AG04450 (cell line): Measurements from ENCODE around the gene RNF31. TPM values are rescaled to one million over a fixed set of nuclear protein-coding genes. Genes with fewer than 3 reads are reported as not detected.

ENCODE experiments used
- CTCF ChIA-PET: fragments of 300-600, 350-600 bp; formaldehyde crosslinking; extraction: SDS; loops from one replicate; lab custom pipeline; 2022; ENCODE audit warnings: antibody characterized with exemption, inconsistent platforms; lab: Charles Lee
- POLR2A ChIA-PET: fragments of 350-600 bp; formaldehyde crosslinking; extraction: SDS; loops from one replicate; lab custom pipeline; 2021; ENCODE audit warnings: antibody characterized with exemption, inconsistent platforms; lab: Yijun Ruan, JAX
- DNase-seq: peaks from one replicate; pipeline ENCODE4 v3.0.0-alpha.2; 2011; ENCODE audit warnings: low read depth, low spot score
- H3K27ac ChIP-seq: one replicate; pipeline ENCODE4 v1.5.1; 2012; ENCODE audit warnings: low read depth, low read length, control low read depth
- H3K27me3 ChIP-seq: one replicate; pipeline ENCODE4 v1.6.0; 2012; ENCODE audit warnings: low read length; ENCODE audit not compliant: control insufficient read depth, insufficient read depth
- H3K4me3 ChIP-seq: 2 replicates; pipeline ENCODE4 v1.5.1; 2011; ENCODE audit warnings: mild to moderate bottlenecking, low read depth, low read length, control low read depth
- H3K9me3 ChIP-seq: 2 replicates; pipeline ENCODE4 v1.5.1; 2012; ENCODE audit warnings: low read length; ENCODE audit not compliant: control insufficient read depth, insufficient read depth
- polyA plus RNA-seq: library from polyadenylated mRNA; depleted of rRNA; stranded (reverse); fragments of >200 nt; gene quantifications from 2 replicates; pipeline ENCODE4 v1.2.3, GENCODE V29; 2011
- TF ChIP-seq, protein P1 (sequence below): IDR thresholded peaks from 2 replicates; pipeline ENCODE4 v1.5.1; 2011; ENCODE audit warnings: low read depth, low read length, control low read depth, inconsistent platforms

Gene RNF31
- polyA plus RNA-seq, 1 experiment: 7.4 TPM

DNA sequence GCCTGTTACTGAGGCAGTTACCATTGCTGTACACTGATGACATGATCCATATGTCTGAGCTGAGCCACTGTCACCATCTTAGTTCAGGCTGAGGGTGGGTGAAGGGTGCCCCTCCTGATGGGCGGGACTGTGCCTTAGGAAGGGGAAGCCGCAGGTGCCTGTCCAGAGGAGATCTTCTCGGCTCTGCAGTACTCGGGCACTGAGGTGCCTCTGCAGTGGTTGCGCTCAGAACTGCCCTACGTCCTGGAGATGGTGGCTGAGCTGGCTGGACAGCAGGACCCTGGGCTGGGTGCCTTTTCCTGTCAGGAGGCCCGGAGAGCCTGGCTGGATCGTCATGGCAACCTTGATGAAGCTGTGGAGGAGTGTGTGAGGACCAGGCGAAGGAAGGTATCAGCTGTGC, 3.7 kb downstream of the RNF31 start:
- H3K27ac ChIP-seq: no peak overlapping the region
- TF ChIP-seq, protein P1, sequence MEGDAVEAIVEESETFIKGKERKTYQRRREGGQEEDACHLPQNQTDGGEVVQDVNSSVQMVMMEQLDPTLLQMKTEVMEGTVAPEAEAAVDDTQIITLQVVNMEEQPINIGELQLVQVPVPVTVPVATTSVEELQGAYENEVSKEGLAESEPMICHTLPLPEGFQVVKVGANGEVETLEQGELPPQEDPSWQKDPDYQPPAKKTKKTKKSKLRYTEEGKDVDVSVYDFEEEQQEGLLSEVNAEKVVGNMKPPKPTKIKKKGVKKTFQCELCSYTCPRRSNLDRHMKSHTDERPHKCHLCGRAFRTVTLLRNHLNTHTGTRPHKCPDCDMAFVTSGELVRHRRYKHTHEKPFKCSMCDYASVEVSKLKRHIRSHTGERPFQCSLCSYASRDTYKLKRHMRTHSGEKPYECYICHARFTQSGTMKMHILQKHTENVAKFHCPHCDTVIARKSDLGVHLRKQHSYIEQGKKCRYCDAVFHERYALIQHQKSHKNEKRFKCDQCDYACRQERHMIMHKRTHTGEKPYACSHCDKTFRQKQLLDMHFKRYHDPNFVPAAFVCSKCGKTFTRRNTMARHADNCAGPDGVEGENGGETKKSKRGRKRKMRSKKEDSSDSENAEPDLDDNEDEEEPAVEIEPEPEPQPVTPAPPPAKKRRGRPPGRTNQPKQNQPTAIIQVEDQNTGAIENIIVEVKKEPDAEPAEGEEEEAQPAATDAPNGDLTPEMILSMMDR: no peak
- ChIA-PET POLR2A (interaction anchor here (0.5 kb wide), 1 partner anchor 787 kb away, joined by 6 read pairs; no protein-coding TSS in a partner anchor), CTCF (interaction anchor here (1.0 to 3.3 kb wide), 2 partner anchors 10 to 281 kb away, joined by 3 to 27 read pairs; partner anchors contain the start of gene IRF9)
- no peak overlapping the region for H3K4me3 ChIP-seq
- H3K9me3 ChIP-seq: peaks cover 3% of the 10 kb centered on the region; the same call in 1 of the 2 replicates
- H3K27me3 ChIP-seq: no peaks in the 10 kb centered on the region
- DNase-seq: no peak

DNA sequence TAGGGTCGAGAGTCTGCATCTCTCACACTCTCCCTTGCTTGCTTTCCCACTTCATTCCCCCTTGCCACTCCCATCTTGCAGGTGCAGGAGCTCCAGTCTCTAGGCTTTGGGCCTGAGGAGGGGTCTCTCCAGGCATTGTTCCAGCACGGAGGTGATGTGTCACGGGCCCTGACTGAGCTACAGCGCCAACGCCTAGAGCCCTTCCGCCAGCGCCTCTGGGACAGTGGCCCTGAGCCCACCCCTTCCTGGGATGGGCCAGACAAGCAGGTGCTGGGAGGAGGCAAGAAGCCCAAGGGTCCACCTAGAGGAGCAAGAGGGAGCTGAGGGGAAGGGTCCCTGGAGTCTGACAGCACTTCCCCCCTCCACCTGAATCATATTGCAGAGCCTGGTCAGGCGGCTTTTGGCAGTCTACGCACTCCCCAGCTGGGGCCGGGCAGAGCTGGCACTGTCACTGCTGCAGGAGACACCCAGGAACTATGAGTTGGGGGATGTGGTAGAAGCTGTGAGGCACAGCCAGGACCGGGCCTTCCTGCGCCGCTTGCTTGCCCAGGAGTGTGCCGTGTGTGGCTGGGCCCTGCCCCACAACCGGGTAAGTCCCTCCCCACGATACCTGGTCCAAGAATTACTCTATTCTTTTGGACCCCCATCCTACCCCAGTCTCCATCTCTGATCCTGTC, 4.2 kb downstream of the RNF31 start:
- no peak for DNase-seq
- H3K4me3 ChIP-seq: no peak overlapping the region
- ChIA-PET POLR2A (interaction anchor here (0.5 kb wide), 1 partner anchor 788 kb away, joined by 6 read pairs; no protein-coding TSS in a partner anchor), CTCF (interaction anchor here (1.0 to 3.3 kb wide), 2 partner anchors 10 to 280 kb away, joined by 3 to 27 read pairs; partner anchors contain the start of gene IRF9)
- H3K27me3 ChIP-seq: no peaks in the 10 kb centered on the region
- peaks cover 3% of the 10 kb centered on the region; the same call in 1 of the 2 replicates for H3K9me3 ChIP-seq
- no peak overlapping the region for H3K27ac ChIP-seq
- TF ChIP-seq, protein P1: no peak

DNA sequence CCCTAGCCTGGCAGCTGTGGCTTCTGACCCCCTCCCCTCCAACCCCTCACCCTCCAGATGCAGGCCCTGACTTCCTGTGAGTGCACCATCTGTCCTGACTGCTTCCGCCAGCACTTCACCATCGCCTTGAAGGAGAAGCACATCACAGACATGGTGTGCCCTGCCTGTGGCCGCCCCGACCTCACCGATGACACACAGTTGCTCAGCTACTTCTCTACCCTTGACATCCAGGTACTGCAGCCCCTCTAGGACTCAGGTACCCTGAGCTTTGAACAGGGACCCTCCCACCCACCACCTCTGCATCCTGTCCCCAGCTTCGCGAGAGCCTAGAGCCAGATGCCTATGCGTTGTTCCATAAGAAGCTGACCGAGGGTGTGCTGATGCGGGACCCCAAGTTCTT, 7.8 kb downstream of the RNF31 start:
- CTCF ChIA-PET: no interaction called here
- Histone ChIP-seq H3K27ac (no peak overlapping the region), H3K27me3 (no peaks in the 10 kb centered on the region), H3K9me3 (no peaks in the 10 kb centered on the region), H3K4me3 (no peak overlapping the region)
- POLR2A ChIA-PET: no interaction called here
- no peak for DNase-seq
- TF ChIP-seq, protein P1: no peak

DNA sequence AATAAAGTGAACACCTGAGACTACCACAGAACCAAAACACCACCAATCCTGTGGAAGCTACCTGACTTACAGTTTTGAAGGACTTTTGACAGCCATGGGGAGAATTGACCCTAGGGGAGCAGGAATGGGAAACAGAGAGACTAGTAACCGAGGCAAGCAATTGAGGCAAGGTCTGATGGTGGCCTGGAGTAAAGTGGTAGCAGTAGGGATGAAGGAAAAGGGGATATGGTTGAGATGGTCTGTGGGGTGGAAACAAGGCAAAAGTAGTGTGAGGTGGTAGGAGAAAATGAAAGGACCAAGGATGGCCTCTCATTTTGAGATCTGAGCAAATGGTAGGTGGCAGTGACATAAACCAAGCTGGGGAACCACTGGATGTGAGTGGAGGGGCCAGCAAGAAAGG, 9.5 kb downstream of the RNF31 start:
- DNase-seq: no peak
- Histone ChIP-seq H3K9me3 (no peaks in the 10 kb centered on the region), H3K4me3 (no peak overlapping the region), H3K27ac (no peak overlapping the region), H3K27me3 (no peaks in the 10 kb centered on the region)
- TF ChIP-seq, protein P1: no peak
- ChIA-PET CTCF (interaction anchor here (0.6 kb wide), 1 partner anchor 91 kb away, joined by 3 read pairs; no protein-coding TSS in a partner anchor), POLR2A (no interaction called here)

DNA sequence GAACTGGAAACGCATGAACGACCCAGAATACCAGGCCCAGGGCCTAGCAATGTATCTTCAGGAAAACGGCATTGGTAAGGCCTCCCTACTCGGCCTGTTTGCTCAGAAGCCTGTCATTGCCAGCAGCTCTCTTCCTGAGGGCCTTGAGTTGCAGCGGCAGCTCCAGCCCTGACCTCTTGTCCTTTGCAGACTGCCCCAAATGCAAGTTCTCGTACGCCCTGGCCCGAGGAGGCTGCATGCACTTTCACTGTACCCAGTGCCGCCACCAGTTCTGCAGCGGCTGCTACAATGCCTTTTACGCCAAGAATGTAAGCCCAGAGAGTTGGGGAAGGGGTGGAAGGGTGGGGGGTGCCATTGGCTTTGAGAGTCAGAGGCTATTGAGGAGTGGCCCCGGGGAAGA, 10.0 kb downstream of the RNF31 start:
- Histone ChIP-seq H3K4me3 (no peak overlapping the region), H3K27ac (no peak overlapping the region), H3K27me3 (no peaks in the 10 kb centered on the region), H3K9me3 (no peaks in the 10 kb centered on the region)
- TF ChIP-seq, protein P1: no peak
- POLR2A ChIA-PET: no interaction called here
- DNase-seq: no peak
- CTCF ChIA-PET: interaction anchor here (0.6 kb wide), 1 partner anchor 91 kb away, joined by 3 read pairs; no protein-coding TSS in a partner anchor
